GM21447 (cell line): ENCODE results near the gene GLG1.
"Not testable (repeated sequence)": the region's sequence is repeated elsewhere in the genome, so short reads cannot be mapped to it uniquely, and the experiment has no call there.

Experiments
- ATAC-seq: cut with Tn5 transposase; IDR thresholded peaks from one replicate; pipeline ENCODE4 v1.9.1; 2021; ENCODE audit not compliant: unreplicated experiment

Gene GLG1

GRCh38 chr16:74542911-74543578 lies 63.9 kb downstream of the GLG1 start:
- ATAC-seq, result not testable (repeated sequence)

GRCh38 chr16:74540663-74541062 lies 66.3 kb downstream of the GLG1 start:
- ATAC-seq, result not testable (repeated sequence)

- not testable (repeated sequence) for ATAC-seq
These were observed 68.1 kb downstream of the GLG1 start for GRCh38 chr16:74538801-74539200.

- ATAC-seq, result not testable (repeated sequence)
These were observed 69.2 kb downstream of the GLG1 start for GRCh38 chr16:74537746-74538145.

GRCh38 chr16:74534650-74535049 lies 72.3 kb downstream of the GLG1 start:
- ATAC-seq, result not testable (repeated sequence)

- no peak for ATAC-seq
These were observed 82.0 kb downstream of the GLG1 start for GRCh38 chr16:74524926-74525325.

- no peak for ATAC-seq
These were observed 82.8 kb downstream of the GLG1 start for GRCh38 chr16:74524117-74524516.

GRCh38 chr16:74523706-74524105 lies 83.2 kb downstream of the GLG1 start:
- not testable (repeated sequence) for ATAC-seq

GRCh38 chr16:74522160-74522559 lies 84.8 kb downstream of the GLG1 start:
- no peak for ATAC-seq

- no peak for ATAC-seq
These were observed 85.2 kb downstream of the GLG1 start for GRCh38 chr16:74521691-74522090.

GRCh38 chr16:74518934-74519333 lies 88.0 kb downstream of the GLG1 start:
- ATAC-seq, result not testable (repeated sequence)

GRCh38 chr16:74511961-74512360 lies 95.0 kb downstream of the GLG1 start:
- ATAC-seq, result no peak

GRCh38 chr16:74505011-74505410 lies 101.9 kb downstream of the GLG1 start:
- no peak for ATAC-seq

- ATAC-seq, result no peak
These were observed 103.5 kb downstream of the GLG1 start for GRCh38 chr16:74503412-74503811.

- ATAC-seq, result no peak
These were observed 105.1 kb downstream of the GLG1 start for GRCh38 chr16:74501484-74502478.

- no peak for ATAC-seq
These were observed 106.0 kb downstream of the GLG1 start for GRCh38 chr16:74500907-74501306.

- ATAC-seq, result no peak
These were observed 107.8 kb downstream of the GLG1 start for GRCh38 chr16:74499114-74499513.

- no peak for ATAC-seq
These were observed 109.2 kb downstream of the GLG1 start for GRCh38 chr16:74497761-74498160.

GRCh38 chr16:74496054-74496453 lies 110.9 kb downstream of the GLG1 start:
- no peak for ATAC-seq

- no peak for ATAC-seq
These were observed 113.9 kb downstream of the GLG1 start for GRCh38 chr16:74492976-74493375.

GRCh38 chr16:74487634-74488495 lies 119.0 kb downstream of the GLG1 start:
- ATAC-seq, result no peak
